Measurements from ENCODE around the gene ZNF524. TPM values are rescaled to one million over a fixed set of nuclear protein-coding genes. Genes with fewer than 3 reads are reported as not detected.

Gene ZNF524
- total and polyA plus RNA-seq, 5 donors from 2014 or later = 13.7 to 53.7 (median 42.7) TPM

GRCh38 chr19:55619286-55619685, 19.2 kb downstream of the ZNF524 start:
- Mint-ChIP-seq H3K9me3 (no peaks in the 10 kb centered on the region), H3K27me3 (no peaks in the 10 kb centered on the region), H3K4me3 (no peak overlapping the region), H3K27ac (no peak overlapping the region), H3K4me1 (peaks cover 5 to 30% (median 11%) of the 10 kb centered on the region in 4 donors), H3K36me3 (peaks cover 10% of the 10 kb centered on the region)
- no peaks in the 10 kb centered on the region for H3K27me3 ChIP-seq (ENCODE audit: control insufficient read depth, insufficient read depth, low read length)
- H3K27ac ChIP-seq (ENCODE audit: insufficient read depth, low read length, poor library complexity, severe bottlenecking) = no peak overlapping the region
- no peaks in the 10 kb centered on the region for H3K9me3 ChIP-seq (ENCODE audit: control insufficient read depth in 2 of 2, low read length in 2 of 2)
- peaks cover 7% of the 10 kb centered on the region for H3K4me1 ChIP-seq (ENCODE audit: control insufficient read depth, insufficient read depth, low read length, poor library complexity, severe bottlenecking)
- H3K36me3 ChIP-seq (ENCODE audit: control insufficient read depth, insufficient read depth, low read length) = no peaks in the 10 kb centered on the region
- ATAC-seq (ENCODE audit: low read depth in 2 of 2) = no peak
- no peak overlapping the region for H3K4me3 ChIP-seq (ENCODE audit: low read depth, low read length)
- no peak for DNase-seq

- Mint-ChIP-seq H3K36me3 (peaks cover 10% of the 10 kb centered on the region), H3K4me1 (peaks cover 5 to 40% (median 14%) of the 10 kb centered on the region in 4 donors), H3K27me3 (no peaks in the 10 kb centered on the region), H3K27ac (peak overlapping the region in 2 of 3 donors; percentile 55 to 82), H3K4me3 (peak overlapping the region in 1 of 4 donors; percentile 16), H3K9me3 (no peaks in the 10 kb centered on the region)
- ATAC-seq (ENCODE audit: low read depth in 2 of 2) = no peak
- no peaks in the 10 kb centered on the region for H3K9me3 ChIP-seq (ENCODE audit: control insufficient read depth in 2 of 2, low read length in 2 of 2)
- peaks cover 17% of the 10 kb centered on the region for H3K4me1 ChIP-seq (ENCODE audit: control insufficient read depth, insufficient read depth, low read length, poor library complexity, severe bottlenecking)
- DNase-seq = no peak
- no peak overlapping the region for H3K27ac ChIP-seq (ENCODE audit: insufficient read depth, low read length, poor library complexity, severe bottlenecking)
- no peaks in the 10 kb centered on the region for H3K36me3 ChIP-seq (ENCODE audit: control insufficient read depth, insufficient read depth, low read length)
- no peak overlapping the region for H3K4me3 ChIP-seq (ENCODE audit: low read depth, low read length)
- no peaks in the 10 kb centered on the region for H3K27me3 ChIP-seq (ENCODE audit: control insufficient read depth, insufficient read depth, low read length)
Measured at GRCh38 chr19:55620410-55621204, 20.5 kb downstream of the ZNF524 start.

GRCh38 chr19:55621205-55621672, 21.2 kb downstream of the ZNF524 start:
- no peaks in the 10 kb centered on the region for H3K36me3 ChIP-seq (ENCODE audit: control insufficient read depth, insufficient read depth, low read length)
- no peaks in the 10 kb centered on the region for H3K27me3 ChIP-seq (ENCODE audit: control insufficient read depth, insufficient read depth, low read length)
- Mint-ChIP-seq H3K36me3 (peaks cover 10% of the 10 kb centered on the region), H3K4me1 (peaks cover 8 to 46% (median 18%) of the 10 kb centered on the region in 4 donors), H3K9me3 (no peaks in the 10 kb centered on the region), H3K27me3 (no peaks in the 10 kb centered on the region), H3K4me3 (no peak overlapping the region), H3K27ac (no peak overlapping the region)
- peaks cover 23% of the 10 kb centered on the region for H3K4me1 ChIP-seq (ENCODE audit: control insufficient read depth, insufficient read depth, low read length, poor library complexity, severe bottlenecking)
- no peak overlapping the region for H3K27ac ChIP-seq (ENCODE audit: insufficient read depth, low read length, poor library complexity, severe bottlenecking)
- no peak for DNase-seq
- ATAC-seq (ENCODE audit: low read depth in 2 of 2) = no peak
- no peaks in the 10 kb centered on the region for H3K9me3 ChIP-seq (ENCODE audit: control insufficient read depth in 2 of 2, low read length in 2 of 2)
- H3K4me3 ChIP-seq (ENCODE audit: low read depth, low read length) = no peak overlapping the region

DNA sequence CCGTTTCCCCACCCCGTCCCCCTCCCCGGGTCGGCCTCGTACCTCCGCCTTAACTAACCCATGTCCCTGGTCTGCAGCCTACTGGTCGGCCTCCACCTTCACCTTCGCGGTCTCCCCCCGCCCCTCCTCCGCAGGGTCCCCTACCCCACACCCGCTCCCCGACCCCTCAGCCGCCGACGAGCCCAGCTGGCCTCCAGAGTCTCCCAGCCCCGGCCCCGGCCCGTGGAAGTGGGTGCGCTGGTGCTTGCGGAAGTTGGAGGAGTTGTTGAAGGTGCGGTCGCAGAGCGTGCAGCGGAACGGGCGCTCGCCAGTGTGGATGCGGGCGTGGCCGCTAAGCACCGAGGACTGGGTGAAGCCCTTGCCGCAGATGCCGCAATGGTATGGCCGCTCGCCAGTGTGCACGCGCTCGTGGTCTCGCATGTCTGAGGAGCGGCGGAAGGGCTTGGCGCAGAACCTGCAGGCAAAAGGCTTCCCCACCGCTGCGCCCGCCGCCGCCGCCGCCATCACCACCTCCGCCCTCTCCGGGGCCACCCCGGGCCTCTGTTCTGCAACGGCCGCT, 21.7 kb downstream of the ZNF524 start:
- no peak for DNase-seq
- Mint-ChIP-seq H3K9me3 (no peaks in the 10 kb centered on the region), H3K27ac (no peak overlapping the region), H3K4me3 (no peak overlapping the region), H3K36me3 (peaks cover 10% of the 10 kb centered on the region), H3K27me3 (no peaks in the 10 kb centered on the region), H3K4me1 (peaks cover 11 to 49% (median 23%) of the 10 kb centered on the region in 4 donors)
- Histone ChIP-seq H3K27me3 (ENCODE audit: control insufficient read depth, insufficient read depth, low read length) (no peaks in the 10 kb centered on the region), H3K27ac (ENCODE audit: insufficient read depth, low read length, poor library complexity, severe bottlenecking) (no peak overlapping the region), H3K4me1 (ENCODE audit: control insufficient read depth, insufficient read depth, low read length, poor library complexity, severe bottlenecking) (peaks cover 28% of the 10 kb centered on the region), H3K36me3 (ENCODE audit: control insufficient read depth, insufficient read depth, low read length) (no peaks in the 10 kb centered on the region), H3K4me3 (ENCODE audit: low read depth, low read length) (no peak overlapping the region), H3K9me3 (ENCODE audit: control insufficient read depth in 2 of 2, low read length in 2 of 2) (no peaks in the 10 kb centered on the region)
- ATAC-seq (ENCODE audit: low read depth in 2 of 2) = no peak

DNA sequence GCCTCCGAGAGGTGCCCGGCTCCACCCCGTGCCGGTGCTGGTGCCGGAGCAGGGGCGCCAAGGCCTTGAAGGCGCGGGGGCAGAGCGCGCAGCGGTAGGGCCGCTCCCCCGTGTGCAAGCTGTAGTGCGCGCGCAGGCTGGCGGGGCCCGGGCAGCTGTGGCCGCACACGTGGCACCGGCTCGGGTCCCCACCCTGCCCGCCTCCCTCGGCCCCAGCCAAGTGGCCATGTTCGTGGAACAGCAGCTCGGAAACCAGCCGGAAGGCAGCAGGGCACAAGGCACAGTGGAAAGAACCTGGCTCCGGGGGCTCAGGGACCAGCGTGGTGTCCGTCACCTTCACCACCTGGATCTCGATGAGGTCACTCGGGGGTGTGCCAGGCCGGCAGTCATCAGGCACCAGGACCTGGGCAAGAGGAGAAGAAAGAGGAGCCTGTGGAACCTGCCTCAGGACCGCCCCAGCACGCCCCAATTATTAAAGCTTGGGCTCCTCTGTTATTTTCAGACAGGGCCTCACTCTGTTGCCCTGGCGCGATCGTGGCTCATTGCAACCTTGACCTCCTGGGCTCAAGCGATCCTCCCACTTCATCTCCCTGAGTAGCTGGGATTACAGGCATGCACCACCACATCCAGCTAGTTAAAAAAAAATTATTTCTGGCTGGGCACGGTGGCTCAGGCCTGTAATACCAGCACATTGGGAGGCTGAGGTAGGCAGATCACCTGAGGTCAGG, 22.3 kb downstream of the ZNF524 start:
- Mint-ChIP-seq H3K4me3 (no peak overlapping the region), H3K27ac (no peak overlapping the region), H3K27me3 (no peaks in the 10 kb centered on the region), H3K4me1 (peaks cover 15 to 54% (median 26%) of the 10 kb centered on the region in 4 donors), H3K36me3 (peaks cover 8% of the 10 kb centered on the region), H3K9me3 (no peaks in the 10 kb centered on the region)
- Histone ChIP-seq H3K36me3 (ENCODE audit: control insufficient read depth, insufficient read depth, low read length) (no peaks in the 10 kb centered on the region), H3K9me3 (ENCODE audit: control insufficient read depth in 2 of 2, low read length in 2 of 2) (no peaks in the 10 kb centered on the region), H3K4me3 (ENCODE audit: low read depth, low read length) (no peak overlapping the region), H3K27me3 (ENCODE audit: control insufficient read depth, insufficient read depth, low read length) (no peaks in the 10 kb centered on the region), H3K4me1 (ENCODE audit: control insufficient read depth, insufficient read depth, low read length, poor library complexity, severe bottlenecking) (peaks cover 33% of the 10 kb centered on the region), H3K27ac (ENCODE audit: insufficient read depth, low read length, poor library complexity, severe bottlenecking) (no peak overlapping the region)
- DNase-seq (no peak), ATAC-seq (ENCODE audit: low read depth in 2 of 2) (no peak)

DNA sequence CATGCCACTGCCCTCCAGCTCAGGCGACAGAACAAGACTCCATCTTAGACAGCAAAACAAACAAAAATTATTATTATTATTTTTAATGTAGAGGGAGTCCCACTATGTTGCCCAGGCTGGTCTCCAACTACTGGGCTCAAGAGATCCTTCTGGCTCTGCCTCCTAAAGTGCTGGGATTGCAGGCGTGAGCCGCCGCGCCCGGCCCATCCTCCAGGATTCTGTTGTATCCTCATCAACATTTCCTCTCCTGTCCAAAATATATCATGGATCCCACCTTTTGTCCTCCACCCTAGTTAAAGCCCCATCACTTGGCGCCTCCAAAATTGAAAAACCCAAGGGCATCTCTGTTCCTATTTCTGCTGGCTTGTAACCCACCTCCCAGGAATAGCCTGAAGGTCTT, 23.0 kb downstream of the ZNF524 start:
- peaks cover 33% of the 10 kb centered on the region for H3K4me1 ChIP-seq (ENCODE audit: control insufficient read depth, insufficient read depth, low read length, poor library complexity, severe bottlenecking)
- no peak overlapping the region for H3K4me3 ChIP-seq (ENCODE audit: low read depth, low read length)
- H3K27me3 Mint-ChIP-seq = no peaks in the 10 kb centered on the region
- no peak for ATAC-seq (ENCODE audit: low read depth in 2 of 2)
- H3K27ac ChIP-seq (ENCODE audit: insufficient read depth, low read length, poor library complexity, severe bottlenecking) = no peak overlapping the region
- no peaks in the 10 kb centered on the region for H3K9me3 Mint-ChIP-seq
- H3K4me3 Mint-ChIP-seq = peak overlapping the region in 1 of 4 donors; percentile 89
- H3K36me3 Mint-ChIP-seq = peaks cover 4% of the 10 kb centered on the region
- peaks cover 17 to 54% (median 25%) of the 10 kb centered on the region in 4 donors for H3K4me1 Mint-ChIP-seq
- no peaks in the 10 kb centered on the region for H3K27me3 ChIP-seq (ENCODE audit: control insufficient read depth, insufficient read depth, low read length)
- H3K36me3 ChIP-seq (ENCODE audit: control insufficient read depth, insufficient read depth, low read length) = no peaks in the 10 kb centered on the region
- no peak for DNase-seq
- H3K27ac Mint-ChIP-seq = peak overlapping the region in 2 of 3 donors; percentile 98
- no peaks in the 10 kb centered on the region for H3K9me3 ChIP-seq (ENCODE audit: control insufficient read depth in 2 of 2, low read length in 2 of 2)

GRCh38 chr19:55623561-55623960, 23.5 kb downstream of the ZNF524 start:
- Mint-ChIP-seq H3K4me3 (peak overlapping the region in 3 of 4 donors; percentile 89 to 93 (median 89)), H3K4me1 (peaks cover 17 to 54% (median 25%) of the 10 kb centered on the region in 4 donors), H3K27me3 (no peaks in the 10 kb centered on the region), H3K27ac (peak overlapping the region in 2 of 3 donors; percentile 98), H3K36me3 (peaks cover 4% of the 10 kb centered on the region), H3K9me3 (no peaks in the 10 kb centered on the region)
- no peaks in the 10 kb centered on the region for H3K36me3 ChIP-seq (ENCODE audit: control insufficient read depth, insufficient read depth, low read length)
- H3K27ac ChIP-seq (ENCODE audit: insufficient read depth, low read length, poor library complexity, severe bottlenecking) = peak overlapping the region; percentile 96
- H3K4me3 ChIP-seq (ENCODE audit: low read depth, low read length) = no peak overlapping the region
- no peak for ATAC-seq (ENCODE audit: low read depth in 2 of 2)
- H3K9me3 ChIP-seq (ENCODE audit: control insufficient read depth in 2 of 2, low read length in 2 of 2) = no peaks in the 10 kb centered on the region
- peaks cover 33% of the 10 kb centered on the region for H3K4me1 ChIP-seq (ENCODE audit: control insufficient read depth, insufficient read depth, low read length, poor library complexity, severe bottlenecking)
- no peaks in the 10 kb centered on the region for H3K27me3 ChIP-seq (ENCODE audit: control insufficient read depth, insufficient read depth, low read length)
- DNase-seq = no peak

Measured in CD4-positive, CD25-positive, alpha-beta regulatory T cell (primary cell).